ENCODE measurements around the gene CDH11.

Gene CDH11

DNA sequence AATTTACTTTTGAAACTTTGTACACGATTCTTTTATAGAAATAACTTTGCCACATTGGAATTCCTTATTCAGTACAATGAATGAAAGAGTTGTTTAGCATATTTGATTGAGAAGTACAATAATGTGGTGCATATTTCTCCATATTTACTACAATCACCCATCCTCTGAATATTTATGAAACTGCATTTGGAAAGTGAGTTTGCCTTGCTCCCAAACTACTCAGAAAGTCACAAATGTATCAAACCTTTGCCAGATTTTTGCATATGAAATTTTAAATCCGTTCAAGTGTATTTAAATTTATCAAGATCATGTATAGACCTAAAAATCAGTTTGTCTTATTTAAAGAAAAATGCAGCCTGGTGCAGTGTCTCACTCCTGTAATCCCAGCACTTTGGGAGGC, 148.7 kb downstream of the CDH11 start:
- DNase-seq: no peak

GRCh38 chr16:64971171-64971570, 150.7 kb downstream of the CDH11 start:
- no peak for DNase-seq

DNA sequence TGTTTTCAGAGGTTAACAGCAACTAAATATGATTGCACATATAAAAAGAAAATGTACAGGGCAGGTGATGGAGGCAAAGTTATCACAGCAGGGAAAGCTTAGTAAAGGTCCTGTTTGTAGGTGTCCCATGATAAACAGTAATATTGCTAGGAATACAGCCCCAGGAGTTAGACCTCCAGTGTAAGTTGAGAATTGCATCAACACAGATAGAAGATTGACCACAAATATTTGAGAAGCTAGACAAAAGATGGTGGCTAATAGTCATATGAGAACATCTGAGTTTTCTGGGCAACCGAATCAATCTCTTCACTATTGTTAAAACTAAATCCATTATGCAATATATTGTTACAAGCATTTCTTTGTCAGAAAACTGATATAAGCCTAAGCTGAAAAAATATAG, 152.6 kb downstream of the CDH11 start:
- no peak for DNase-seq

GRCh38 chr16:64968539-64968938, 153.3 kb downstream of the CDH11 start:
- DNase-seq: no peak

GRCh38 chr16:64964126-64964540, 157.7 kb downstream of the CDH11 start:
- DNase-seq: no peak

GRCh38 chr16:64962786-64963185, 159.1 kb downstream of the CDH11 start:
- DNase-seq: no peak

- no peak for DNase-seq
Observed at GRCh38 chr16:64957246-64957645, 164.6 kb downstream of the CDH11 start.

- DNase-seq: no peak
Observed at GRCh38 chr16:64952177-64952576, 169.7 kb downstream of the CDH11 start.

DNA sequence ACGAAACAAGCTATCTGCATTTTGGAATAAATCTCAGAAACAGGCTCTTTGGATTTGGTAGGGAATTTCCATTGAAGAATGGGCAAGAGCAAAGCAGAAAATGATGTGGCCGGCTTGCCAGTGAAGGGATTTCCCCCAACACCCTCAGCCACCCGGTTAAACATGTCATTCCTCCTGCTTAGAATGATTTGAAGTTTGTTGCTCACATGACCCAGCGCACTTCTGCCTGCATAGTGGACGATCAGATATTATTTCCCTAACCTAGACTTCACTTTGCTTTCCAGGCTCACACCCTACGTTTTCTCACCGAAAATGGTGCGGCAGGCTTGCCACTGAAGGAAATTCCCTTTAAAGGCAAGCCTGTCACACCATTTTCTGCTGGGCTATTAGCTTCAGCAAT, 170.7 kb downstream of the CDH11 start:
- no peak for DNase-seq

DNA sequence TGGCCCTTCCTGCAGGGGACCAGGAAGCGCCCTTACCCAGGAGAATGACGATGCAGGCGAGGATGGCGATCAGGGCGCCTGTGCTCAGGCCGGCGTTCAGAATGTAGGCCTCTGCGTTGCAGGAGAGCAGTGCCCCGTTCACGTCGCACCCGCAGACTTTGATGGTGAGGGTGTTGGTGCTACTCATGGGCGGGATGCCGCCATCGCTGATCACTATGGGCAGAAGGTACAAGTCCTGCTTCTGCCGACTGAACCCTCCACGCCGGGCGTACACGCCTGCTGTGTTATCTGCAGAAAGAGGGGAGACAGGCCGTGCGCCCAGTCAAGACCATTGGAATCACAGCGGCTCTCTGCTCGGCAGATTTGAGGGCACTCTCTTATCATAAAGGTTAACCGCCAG, 171.1 kb downstream of the CDH11 start:
- DNase-seq: no peak

DNA sequence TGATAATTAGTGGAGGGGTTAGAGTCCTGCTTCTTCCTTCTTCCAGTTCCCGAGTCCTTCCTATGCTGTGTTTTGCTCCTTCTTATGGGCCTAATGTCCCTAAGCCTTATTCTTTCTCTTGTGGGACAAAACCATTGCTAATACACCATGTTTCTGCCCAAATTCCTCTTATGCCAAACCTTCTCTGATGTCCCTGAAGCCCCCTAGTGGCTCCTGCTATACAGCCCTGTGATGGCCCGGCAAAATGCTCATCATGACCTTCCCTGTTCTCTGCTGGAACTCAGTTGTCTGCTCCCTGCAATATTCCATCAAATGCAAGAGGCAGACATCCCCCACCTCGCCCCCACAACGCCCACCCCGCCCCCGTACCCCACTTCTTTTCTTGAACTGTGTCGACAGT, 171.6 kb downstream of the CDH11 start:
- DNase-seq: no peak

DNA sequence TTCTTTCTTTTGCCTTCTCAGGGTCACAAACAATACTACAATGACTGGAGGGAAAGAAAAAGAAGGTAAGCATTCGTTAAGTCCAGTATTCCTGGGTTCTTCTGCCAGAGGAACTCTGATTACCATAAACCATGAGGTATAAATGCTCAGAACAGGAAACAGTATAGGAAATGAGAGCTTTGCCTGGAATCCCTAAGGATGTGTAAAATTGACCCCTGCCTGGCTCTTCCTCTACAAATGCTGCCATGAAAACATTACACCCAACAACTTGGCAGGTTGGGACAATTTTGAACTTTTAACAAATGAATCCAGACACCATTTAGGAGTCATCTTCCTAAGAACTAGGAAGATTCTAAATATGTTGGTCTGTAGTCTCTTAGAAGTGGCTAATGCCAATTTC, 173.8 kb downstream of the CDH11 start:
- DNase-seq: no peak

DNA sequence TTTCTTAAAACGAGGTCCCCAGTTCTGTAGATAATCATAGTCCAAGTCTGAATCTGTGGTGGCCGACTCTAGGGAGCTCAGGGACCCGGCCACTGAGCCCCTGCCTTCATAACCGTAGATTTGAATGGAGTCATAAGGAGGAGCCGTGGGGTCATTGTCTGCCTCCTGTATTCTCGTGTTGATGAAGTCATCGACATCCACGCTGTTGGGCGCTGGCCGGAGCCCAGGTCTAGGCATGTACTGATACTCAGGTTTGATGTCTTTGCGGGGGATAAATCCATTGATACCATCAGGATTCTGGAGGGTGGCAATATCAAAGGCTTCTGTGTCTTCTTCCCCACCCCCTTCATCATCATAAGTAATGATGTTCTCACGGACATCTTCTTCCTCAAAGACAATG, 174.2 kb downstream of the CDH11 start:
- no peak for DNase-seq

DNA sequence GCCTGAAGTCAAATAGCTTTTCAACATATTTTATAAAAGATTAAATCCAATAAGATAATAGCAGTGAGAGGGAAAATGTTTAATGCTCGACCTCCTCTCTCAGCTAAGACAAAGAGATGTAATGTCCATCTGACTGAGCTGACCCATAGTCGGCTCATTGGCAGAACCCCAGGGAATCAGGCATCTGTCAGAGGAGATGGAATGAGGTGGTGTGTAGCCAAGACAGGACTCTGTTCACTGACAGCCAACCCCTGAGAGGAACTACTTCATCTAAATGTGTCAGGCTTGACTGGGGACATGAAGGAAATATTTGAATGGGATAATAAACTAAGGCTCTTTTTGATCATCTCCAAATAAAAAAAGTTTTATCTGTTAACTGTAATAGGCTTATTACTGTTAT, 188.0 kb downstream of the CDH11 start:
- no peak for DNase-seq

DNA sequence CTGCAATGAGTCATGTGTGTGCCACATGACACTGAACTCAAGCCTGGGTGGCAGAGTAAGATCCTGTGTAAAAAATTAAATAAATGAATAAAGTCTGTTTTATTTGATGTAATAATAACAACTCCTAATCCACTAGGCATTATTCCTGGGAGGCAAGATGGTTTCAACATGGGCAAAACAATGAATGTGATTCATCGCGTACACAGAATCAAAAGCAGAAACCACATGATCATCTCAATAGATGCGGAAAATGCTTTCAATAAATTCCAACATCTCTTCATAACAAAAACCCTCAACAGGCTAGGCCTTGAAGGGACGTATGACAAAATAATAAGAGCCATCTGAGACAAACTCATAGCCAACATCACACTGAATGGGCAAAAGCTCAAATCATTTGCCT, 195.4 kb downstream of the CDH11 start:
- no peak for DNase-seq

DNA sequence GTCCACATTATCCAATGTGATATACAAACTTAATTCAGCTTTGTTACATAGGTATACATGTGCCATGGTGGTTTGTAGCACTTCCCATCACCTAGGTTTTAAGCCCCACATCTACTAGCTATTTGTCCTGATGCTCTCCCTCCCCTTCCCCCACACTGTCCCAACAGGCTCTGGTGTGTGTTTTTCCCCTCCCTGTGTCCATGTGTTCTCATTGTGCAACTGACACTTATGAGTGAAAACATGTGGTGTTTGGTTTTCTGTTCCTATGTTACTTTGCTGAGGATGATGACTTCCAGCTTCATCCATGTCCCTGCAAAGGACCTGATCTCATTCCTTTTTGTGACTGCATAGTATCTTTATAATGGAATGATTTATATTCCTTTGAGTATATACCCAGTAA, 196.7 kb downstream of the CDH11 start:
- DNase-seq: no peak

- DNase-seq: no peak
Observed at GRCh38 chr16:64924086-64924485, 197.8 kb downstream of the CDH11 start.

DNA sequence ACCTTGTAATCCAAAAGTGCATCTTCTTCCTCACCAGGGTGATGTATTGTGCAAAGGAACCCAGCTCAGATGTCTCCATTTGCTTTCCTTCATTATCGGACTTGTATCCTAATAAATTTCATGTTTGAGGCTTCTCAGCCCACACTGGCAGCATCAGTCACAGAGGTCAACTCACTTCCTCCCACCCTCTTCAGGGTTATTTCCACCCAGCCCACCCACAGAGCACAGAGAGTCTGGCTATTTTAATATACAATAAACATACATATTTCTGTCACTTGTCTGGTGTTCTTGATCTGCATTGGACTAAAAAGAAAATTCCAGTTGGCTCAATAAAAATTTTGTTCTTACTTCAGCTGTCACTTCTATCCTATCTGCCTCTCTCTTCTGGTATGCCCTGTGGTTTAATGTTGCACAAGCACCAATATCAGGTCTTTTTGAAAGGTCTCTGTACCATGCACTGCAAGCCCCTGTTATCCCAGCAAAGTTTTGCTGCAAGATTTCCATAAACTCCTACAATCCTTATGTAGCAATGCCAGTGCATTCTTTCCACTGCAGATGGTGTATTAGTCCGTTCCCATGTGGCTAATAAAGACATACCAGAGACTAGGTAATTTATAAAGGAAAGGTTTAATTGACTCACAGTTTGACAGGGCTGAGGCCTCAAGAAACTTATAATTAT, 201.8 kb downstream of the CDH11 start:
- DNase-seq: no peak

- DNase-seq: no peak
Observed at GRCh38 chr16:64919141-64919540, 202.7 kb downstream of the CDH11 start.

- no peak for DNase-seq
Observed at GRCh38 chr16:64916051-64916450, 205.8 kb downstream of the CDH11 start.

GRCh38 chr16:64910356-64910755, 211.5 kb downstream of the CDH11 start:
- no peak for DNase-seq

DNA sequence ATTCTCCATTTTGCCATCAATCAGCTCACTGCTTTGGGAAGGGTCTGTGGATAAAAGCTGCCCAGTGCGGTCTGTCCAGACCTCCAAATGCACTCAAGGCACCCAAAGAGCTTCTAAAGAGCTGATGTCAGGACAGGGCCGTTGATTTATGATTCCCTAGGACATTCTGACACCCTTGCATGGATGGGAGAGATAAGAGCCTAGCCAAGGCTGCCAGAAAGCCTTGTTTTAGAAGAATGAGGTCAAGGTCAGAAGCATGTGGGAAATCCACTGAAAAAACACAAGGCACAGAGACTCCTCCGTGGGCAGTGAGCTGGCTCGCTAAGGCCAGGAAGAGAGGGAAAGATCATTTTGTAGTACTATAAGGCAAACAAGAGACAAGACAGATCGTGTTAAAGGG, 214.0 kb downstream of the CDH11 start:
- no peak for DNase-seq

- DNase-seq: no peak
Observed at GRCh38 chr16:64903770-64904169, 218.1 kb downstream of the CDH11 start.

DNA sequence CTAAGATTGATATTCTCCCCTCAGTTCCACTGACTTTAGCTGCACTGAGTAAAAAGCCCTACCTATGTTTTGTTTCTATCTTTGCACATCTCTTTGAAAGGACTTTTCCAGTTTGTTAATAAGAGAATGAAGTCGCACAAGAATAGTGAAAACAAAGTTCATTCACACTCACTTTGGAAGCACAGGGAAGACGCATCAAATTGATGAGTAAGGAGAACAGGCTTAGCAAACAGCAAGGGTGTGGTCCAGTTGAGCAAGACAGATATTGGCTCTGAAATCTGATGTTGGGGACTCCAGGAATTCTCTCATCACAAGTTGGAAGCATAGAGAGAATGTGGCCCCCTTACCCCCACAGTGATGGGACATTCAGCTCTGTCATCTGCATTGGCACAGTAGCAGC, 221.3 kb downstream of the CDH11 start:
- no peak for DNase-seq

DNA sequence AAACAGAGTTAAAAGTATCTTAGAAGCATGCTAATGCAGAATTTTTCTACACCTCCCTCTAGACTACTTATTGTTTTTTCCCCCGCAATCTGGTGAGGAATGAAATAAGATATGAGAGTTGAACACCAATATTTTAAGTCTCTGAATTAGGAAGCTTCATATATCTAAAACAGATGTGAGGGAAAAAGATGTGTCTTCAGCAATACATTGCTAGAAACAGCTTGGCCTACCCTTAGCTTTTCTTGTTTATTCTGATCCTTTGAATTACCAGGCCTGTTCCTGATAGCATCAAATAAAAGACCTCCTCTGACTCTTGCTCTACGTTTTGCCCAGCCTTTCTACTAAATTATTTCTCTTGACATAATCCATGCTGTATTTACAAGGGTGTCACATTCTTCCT, 221.8 kb downstream of the CDH11 start:
- no peak for DNase-seq

DNA sequence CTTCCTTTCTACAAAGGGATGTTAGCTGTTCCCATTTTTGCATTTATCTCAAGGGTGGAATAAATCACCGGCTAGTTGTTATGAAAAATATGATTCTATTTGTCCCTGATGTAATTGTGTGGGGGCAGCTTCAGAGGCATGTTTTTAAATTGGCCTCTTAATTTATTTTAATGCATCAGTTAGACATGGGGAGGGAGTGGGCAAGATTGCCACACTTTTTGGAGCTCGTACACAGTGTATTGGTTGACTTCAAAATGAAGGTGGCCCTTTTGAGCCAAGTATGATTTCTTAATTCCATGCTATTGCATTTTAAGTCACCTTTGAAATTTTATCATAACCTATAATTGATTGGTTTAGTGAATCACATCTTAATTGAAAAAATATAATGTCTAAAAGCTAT, 223.7 kb downstream of the CDH11 start:
- no peak for DNase-seq

Data from NCI-H1417 (cell line).